Measurements from ENCODE around the gene GALNT18. TPM values are rescaled to one million over a fixed set of nuclear protein-coding genes. Genes with fewer than 3 reads are reported as not detected.

Gene GALNT18
- total and polyA plus RNA-seq, 8 donors, result 16.4 to 42.6 (median 23.0) TPM

DNA sequence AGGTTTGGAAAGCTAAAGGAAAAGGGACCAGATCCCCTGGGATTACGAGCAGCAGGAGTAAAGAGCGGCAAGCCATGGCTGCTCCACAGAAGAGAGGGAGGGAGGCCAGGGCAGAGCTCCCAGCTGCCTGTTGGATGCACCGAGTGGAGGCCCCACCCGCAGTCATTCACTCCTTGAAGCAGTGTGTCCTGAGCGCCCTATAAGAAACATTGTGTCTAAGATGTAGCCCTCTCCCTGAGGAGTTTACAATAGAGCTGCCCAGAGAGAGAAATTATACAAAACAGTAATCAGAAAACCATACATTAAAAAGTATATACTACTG is 214.1 kb downstream of the GALNT18 start:
- peaks cover 0 to 25% of the 10 kb centered on the region in 2 donors for H3K27me3 ChIP-seq
- DNase-seq (no peak), ATAC-seq (no peak)
- no peak overlapping the region for H3K4me3 ChIP-seq
- intact Hi-C loops (cut with DNase I), result no loop called here
- no peaks in the 10 kb centered on the region for H3K36me3 ChIP-seq
- no peaks in the 10 kb centered on the region for H3K9me3 ChIP-seq
- H3K4me1 ChIP-seq, result peaks cover 4 to 29% of the 10 kb centered on the region in 2 donors
- no peak overlapping the region for H3K27ac ChIP-seq
- TF ChIP-seq, protein P1, sequence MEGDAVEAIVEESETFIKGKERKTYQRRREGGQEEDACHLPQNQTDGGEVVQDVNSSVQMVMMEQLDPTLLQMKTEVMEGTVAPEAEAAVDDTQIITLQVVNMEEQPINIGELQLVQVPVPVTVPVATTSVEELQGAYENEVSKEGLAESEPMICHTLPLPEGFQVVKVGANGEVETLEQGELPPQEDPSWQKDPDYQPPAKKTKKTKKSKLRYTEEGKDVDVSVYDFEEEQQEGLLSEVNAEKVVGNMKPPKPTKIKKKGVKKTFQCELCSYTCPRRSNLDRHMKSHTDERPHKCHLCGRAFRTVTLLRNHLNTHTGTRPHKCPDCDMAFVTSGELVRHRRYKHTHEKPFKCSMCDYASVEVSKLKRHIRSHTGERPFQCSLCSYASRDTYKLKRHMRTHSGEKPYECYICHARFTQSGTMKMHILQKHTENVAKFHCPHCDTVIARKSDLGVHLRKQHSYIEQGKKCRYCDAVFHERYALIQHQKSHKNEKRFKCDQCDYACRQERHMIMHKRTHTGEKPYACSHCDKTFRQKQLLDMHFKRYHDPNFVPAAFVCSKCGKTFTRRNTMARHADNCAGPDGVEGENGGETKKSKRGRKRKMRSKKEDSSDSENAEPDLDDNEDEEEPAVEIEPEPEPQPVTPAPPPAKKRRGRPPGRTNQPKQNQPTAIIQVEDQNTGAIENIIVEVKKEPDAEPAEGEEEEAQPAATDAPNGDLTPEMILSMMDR (IDR thresholded peaks at IDR 0.05), result no peak

DNA sequence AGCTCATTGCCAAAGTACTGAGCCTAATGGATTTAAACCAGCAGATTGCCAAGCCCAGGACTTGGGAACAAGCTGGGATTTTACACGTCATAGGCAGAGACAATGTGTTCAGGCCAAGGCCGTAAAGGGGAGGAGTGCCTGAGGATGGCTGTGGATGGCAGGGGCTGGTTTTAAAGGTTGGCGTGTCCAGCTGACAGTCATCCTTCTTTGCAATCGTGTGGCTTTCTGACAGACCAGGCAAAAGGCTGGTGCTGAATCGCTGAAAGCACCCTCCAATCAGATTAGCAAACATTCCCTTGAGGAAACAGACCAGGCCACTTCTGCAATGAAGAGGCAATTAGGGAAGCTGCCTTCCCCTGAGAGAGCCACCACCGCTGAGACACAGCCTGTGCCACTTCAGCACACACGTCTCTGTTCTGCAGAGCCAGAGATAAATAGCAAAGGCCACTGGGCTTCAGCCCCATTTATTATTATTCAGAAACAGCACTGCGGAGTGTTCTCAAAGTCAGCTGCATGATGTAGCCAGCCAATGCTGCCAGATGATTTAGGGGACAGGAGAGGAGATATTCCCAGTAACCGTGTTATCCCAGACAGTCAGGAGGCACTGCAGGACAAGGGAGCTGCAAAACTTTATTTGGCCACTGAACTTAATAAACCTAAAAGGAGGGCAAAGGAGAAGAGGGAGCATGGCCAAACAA is 214.6 kb downstream of the GALNT18 start:
- TF ChIP-seq, protein P1 (IDR thresholded peaks at IDR 0.05), result no peak
- peaks cover 0 to 23% of the 10 kb centered on the region in 2 donors for H3K27me3 ChIP-seq
- no peaks in the 10 kb centered on the region for H3K36me3 ChIP-seq
- peaks cover 4 to 29% of the 10 kb centered on the region in 2 donors for H3K4me1 ChIP-seq
- H3K9me3 ChIP-seq, result no peaks in the 10 kb centered on the region
- intact Hi-C loops (cut with DNase I), result no loop called here
- H3K27ac ChIP-seq, result peak overlapping the region in 1 of 2 donors; percentile 42
- DNase-seq (peak in 2 of 4 donors; percentile 52 to 55), ATAC-seq (peak; percentile 86)
- no peak overlapping the region for H3K4me3 ChIP-seq

DNA sequence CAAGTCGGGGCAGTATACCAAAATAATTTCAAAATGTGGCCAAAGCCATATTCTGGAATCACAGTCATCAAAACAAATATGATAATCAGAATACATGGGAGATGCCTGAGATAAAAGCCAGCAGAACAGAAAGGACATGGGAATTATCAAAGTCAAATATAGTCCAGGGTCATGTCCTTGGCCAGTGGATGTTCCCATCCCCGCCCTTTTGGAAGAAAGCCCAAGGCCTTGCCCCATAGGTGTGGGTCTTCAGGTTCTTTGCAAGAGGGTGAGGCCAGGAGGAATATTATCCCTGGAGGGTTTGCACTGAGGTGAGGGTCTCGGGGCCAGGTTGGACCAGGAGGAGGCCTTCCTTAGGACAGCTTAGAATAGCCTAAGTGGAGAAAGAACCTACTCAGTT is 215.2 kb downstream of the GALNT18 start:
- Histone ChIP-seq H3K4me1 (peaks cover 4 to 29% of the 10 kb centered on the region in 2 donors), H3K36me3 (no peaks in the 10 kb centered on the region), H3K27ac (peak overlapping the region in 1 of 2 donors; percentile 42), H3K4me3 (no peak overlapping the region), H3K9me3 (no peaks in the 10 kb centered on the region), H3K27me3 (peaks cover 0 to 23% of the 10 kb centered on the region in 2 donors)
- intact Hi-C loops (cut with DNase I), result no loop called here
- ATAC-seq, result no peak
- TF ChIP-seq, protein P1 (IDR thresholded peaks at IDR 0.05), result no peak
- DNase-seq, result no peak

DNA sequence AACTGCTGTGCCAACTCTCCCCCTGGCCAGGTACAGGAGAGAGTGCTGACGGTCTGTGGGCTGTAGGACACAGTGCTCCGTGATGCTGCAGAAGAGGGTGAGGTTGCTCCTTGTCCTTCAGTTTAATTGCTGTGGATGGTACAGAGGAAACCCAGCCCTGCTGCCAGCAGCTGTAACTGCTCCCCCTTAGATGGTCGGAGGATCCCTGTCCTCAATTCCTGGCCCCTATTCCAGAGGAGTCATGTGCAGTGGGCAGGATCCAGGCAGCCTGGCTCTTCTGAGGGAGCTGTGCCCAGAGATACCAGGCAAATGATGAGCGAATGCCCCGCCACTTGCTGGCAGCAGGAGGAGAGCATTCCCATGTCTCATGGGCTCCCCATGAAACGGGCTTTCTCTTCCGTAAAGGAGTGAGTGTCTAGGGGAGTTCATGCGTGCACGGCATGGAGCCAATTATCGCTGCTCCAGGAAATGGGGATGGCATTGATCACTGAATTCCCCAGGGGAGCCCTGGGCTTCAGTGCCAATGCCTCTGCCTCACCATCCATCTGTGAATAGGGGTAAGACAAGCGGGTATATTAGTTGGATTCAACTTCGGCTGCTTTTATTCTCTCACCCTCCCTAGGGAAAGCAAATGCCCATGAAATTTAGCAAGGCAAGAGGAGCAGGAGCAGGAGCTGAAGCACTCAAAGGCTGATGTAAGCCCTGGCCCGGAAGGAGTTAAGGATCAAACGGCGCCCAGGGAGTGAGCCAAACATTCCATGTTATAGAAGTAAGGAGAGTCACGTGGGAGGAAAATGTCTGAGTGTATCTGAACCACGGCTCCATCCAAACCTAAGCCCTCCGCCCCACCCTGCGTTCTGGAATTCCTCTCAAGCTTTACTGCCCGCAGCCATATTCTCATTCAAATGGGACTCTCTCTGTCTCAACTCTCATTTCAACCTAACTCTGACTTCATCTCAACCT is 217.8 kb downstream of the GALNT18 start:
- Histone ChIP-seq H3K9me3 (no peaks in the 10 kb centered on the region), H3K27me3 (peaks cover 0 to 7% of the 10 kb centered on the region in 2 donors), H3K36me3 (no peaks in the 10 kb centered on the region), H3K27ac (no peak overlapping the region), H3K4me3 (no peak overlapping the region), H3K4me1 (peaks cover 4 to 29% of the 10 kb centered on the region in 2 donors)
- TF ChIP-seq, protein P1 (IDR thresholded peaks at IDR 0.05), result no peak
- intact Hi-C loops (cut with DNase I), result no loop called here
- DNase-seq, result peak in 2 of 4 donors; percentile 44 to 61
- peak; percentile 66 for ATAC-seq
